HUES6 (cell line): ENCODE data around the gene GLIS1.

Experiments
- H3K27ac ChIP-seq: 2 replicates; pipeline ENCODE4 v1.7.0; 2013; ENCODE audit warnings: low read depth, mild to moderate bottlenecking, low read length, inconsistent platforms
- H3K27me3 ChIP-seq: 2 replicates; pipeline ENCODE4 v1.6.1; 2013; ENCODE audit warnings: low read length; ENCODE audit not compliant: control insufficient read depth, insufficient read depth
- H3K36me3 ChIP-seq: 2 replicates; pipeline ENCODE4 v1.6.1; 2013; ENCODE audit warnings: low read length; ENCODE audit not compliant: control insufficient read depth, insufficient read depth
- H3K4me1 ChIP-seq: 2 replicates; pipeline ENCODE4 v1.6.1; 2013; ENCODE audit warnings: low read length; ENCODE audit not compliant: control insufficient read depth, insufficient read depth
- H3K4me3 ChIP-seq: 2 replicates; pipeline ENCODE4 v1.5.1; 2013; ENCODE audit warnings: low read depth, low read length
- H3K9ac ChIP-seq: one replicate; pipeline ENCODE4 v1.6.1; 2013; ENCODE audit warnings: mild to moderate bottlenecking, low read length
- H3K9me3 ChIP-seq: 2 replicates; pipeline ENCODE4 v1.6.1; 2013; ENCODE audit warnings: low read depth, low read length; ENCODE audit not compliant: control insufficient read depth, insufficient read depth

Gene GLIS1

GRCh38 chr1:53717025-53717804, 21.7 kb downstream of the GLIS1 start:
- Histone ChIP-seq H3K27ac (no peak overlapping the region), H3K27me3 (no peaks in the 10 kb centered on the region), H3K9ac (no peak overlapping the region), H3K4me1 (no peaks in the 10 kb centered on the region; the same call in 1 of the 2 replicates), H3K9me3 (no peaks in the 10 kb centered on the region), H3K4me3 (no peak overlapping the region), H3K36me3 (no peaks in the 10 kb centered on the region)

- Histone ChIP-seq H3K27me3 (no peaks in the 10 kb centered on the region), H3K36me3 (no peaks in the 10 kb centered on the region), H3K4me3 (no peak overlapping the region), H3K27ac (no peak overlapping the region), H3K9me3 (no peaks in the 10 kb centered on the region), H3K4me1 (no peaks in the 10 kb centered on the region; the same call in 1 of the 2 replicates), H3K9ac (no peak overlapping the region)
These were observed 22.8 kb downstream of the GLIS1 start for GRCh38 chr1:53716150-53716549.

GRCh38 chr1:53715478-53715877, 23.5 kb downstream of the GLIS1 start:
- Histone ChIP-seq H3K36me3 (no peaks in the 10 kb centered on the region), H3K9me3 (no peaks in the 10 kb centered on the region), H3K4me3 (no peak overlapping the region), H3K9ac (no peak overlapping the region), H3K27ac (no peak overlapping the region), H3K4me1 (no peaks in the 10 kb centered on the region; the same call in 1 of the 2 replicates), H3K27me3 (no peaks in the 10 kb centered on the region)

- H3K4me1 ChIP-seq = no peaks in the 10 kb centered on the region; the same call in 1 of the 2 replicates
- no peaks in the 10 kb centered on the region for H3K9me3 ChIP-seq
- H3K27me3 ChIP-seq = no peaks in the 10 kb centered on the region
- H3K36me3 ChIP-seq = no peaks in the 10 kb centered on the region
- H3K4me3 ChIP-seq = no peak overlapping the region
- no peak overlapping the region for H3K27ac ChIP-seq
- H3K9ac ChIP-seq = no peak overlapping the region
These were observed 26.7 kb downstream of the GLIS1 start for GRCh38 chr1:53712276-53712675.

GRCh38 chr1:53710584-53710983, 28.4 kb downstream of the GLIS1 start:
- Histone ChIP-seq H3K4me3 (no peak overlapping the region), H3K36me3 (no peaks in the 10 kb centered on the region), H3K27me3 (no peaks in the 10 kb centered on the region), H3K9ac (no peak overlapping the region), H3K9me3 (no peaks in the 10 kb centered on the region), H3K27ac (no peak overlapping the region), H3K4me1 (peaks cover 10% of the 10 kb centered on the region)

GRCh38 chr1:53708687-53709086, 30.3 kb downstream of the GLIS1 start:
- no peaks in the 10 kb centered on the region for H3K27me3 ChIP-seq
- H3K9me3 ChIP-seq = no peaks in the 10 kb centered on the region
- no peak overlapping the region for H3K9ac ChIP-seq
- H3K36me3 ChIP-seq = no peaks in the 10 kb centered on the region
- H3K4me3 ChIP-seq = no peak overlapping the region
- no peak overlapping the region for H3K27ac ChIP-seq
- H3K4me1 ChIP-seq = peaks cover 29% of the 10 kb centered on the region

GRCh38 chr1:53706356-53706755, 32.6 kb downstream of the GLIS1 start:
- Histone ChIP-seq H3K4me1 (peaks cover 40% of the 10 kb centered on the region), H3K4me3 (no peak overlapping the region), H3K9ac (no peak overlapping the region), H3K27me3 (no peaks in the 10 kb centered on the region), H3K36me3 (no peaks in the 10 kb centered on the region), H3K27ac (no peak overlapping the region), H3K9me3 (no peaks in the 10 kb centered on the region)

GRCh38 chr1:53705446-53706096, 33.4 kb downstream of the GLIS1 start:
- no peaks in the 10 kb centered on the region for H3K27me3 ChIP-seq
- H3K4me3 ChIP-seq = peak overlapping the region; percentile 9; the same call in 1 of the 2 replicates
- no peak overlapping the region for H3K9ac ChIP-seq
- no peaks in the 10 kb centered on the region for H3K9me3 ChIP-seq
- no peaks in the 10 kb centered on the region for H3K36me3 ChIP-seq
- peaks cover 40% of the 10 kb centered on the region for H3K4me1 ChIP-seq
- no peak overlapping the region for H3K27ac ChIP-seq

- Histone ChIP-seq H3K4me1 (peaks cover 40% of the 10 kb centered on the region), H3K9me3 (no peaks in the 10 kb centered on the region), H3K4me3 (peak overlapping the region; percentile 9; the same call in 1 of the 2 replicates), H3K27ac (no peak overlapping the region), H3K36me3 (no peaks in the 10 kb centered on the region), H3K9ac (no peak overlapping the region), H3K27me3 (no peaks in the 10 kb centered on the region)
These were observed 34.0 kb downstream of the GLIS1 start for GRCh38 chr1:53704804-53705445.

- no peaks in the 10 kb centered on the region for H3K9me3 ChIP-seq
- H3K4me1 ChIP-seq = peaks cover 40% of the 10 kb centered on the region
- no peak overlapping the region for H3K4me3 ChIP-seq
- H3K36me3 ChIP-seq = no peaks in the 10 kb centered on the region
- no peaks in the 10 kb centered on the region for H3K27me3 ChIP-seq
- no peak overlapping the region for H3K9ac ChIP-seq
- no peak overlapping the region for H3K27ac ChIP-seq
These were observed 34.7 kb downstream of the GLIS1 start for GRCh38 chr1:53704304-53704703.

- no peaks in the 10 kb centered on the region for H3K27me3 ChIP-seq
- H3K27ac ChIP-seq = no peak overlapping the region
- H3K36me3 ChIP-seq = no peaks in the 10 kb centered on the region
These were observed 35.8 kb downstream of the GLIS1 start for GRCh38 chr1:53703174-53703573.

More at GRCh38 chr1:53703174-53703573, 35.8 kb downstream of the GLIS1 start:
- Histone ChIP-seq H3K9me3 (no peaks in the 10 kb centered on the region), H3K4me3 (no peak overlapping the region), H3K9ac (no peak overlapping the region), H3K4me1 (peaks cover 43% of the 10 kb centered on the region)
